ENCODE data around the gene CACNA2D2. TPM values are rescaled to one million over a fixed set of nuclear protein-coding genes. Genes with fewer than 3 reads are reported as not detected.

Gene CACNA2D2
- total RNA-seq, 1 donor from 2014 or later: 0.40 TPM

- H3K4me3 Mint-ChIP-seq (ENCODE audit: unreplicated experiment): no peak overlapping the region
- peaks cover 22% of the 10 kb centered on the region for H3K27me3 Mint-ChIP-seq (ENCODE audit: low read depth)
- no peak for DNase-seq (ENCODE audit: low spot score)
- no peak for TF ChIP-seq CTCF (IDR thresholded peaks at IDR 0.05)
- H3K36me3 Mint-ChIP-seq (ENCODE audit: low read depth): no peaks in the 10 kb centered on the region
- no peaks in the 10 kb centered on the region for H3K9me3 Mint-ChIP-seq (ENCODE audit: low read depth)
- H3K4me1 Mint-ChIP-seq (ENCODE audit: low read depth): no peaks in the 10 kb centered on the region
- H3K27ac Mint-ChIP-seq (ENCODE audit: unreplicated experiment): no peak overlapping the region
These were observed 92.8 kb downstream of the CACNA2D2 start for GRCh38 chr3:50410608-50411139.

GRCh38 chr3:50410185-50410584 is 93.2 kb downstream of the CACNA2D2 start:
- Mint-ChIP-seq H3K9me3 (ENCODE audit: low read depth) (no peaks in the 10 kb centered on the region), H3K27me3 (ENCODE audit: low read depth) (peaks cover 22% of the 10 kb centered on the region), H3K36me3 (ENCODE audit: low read depth) (no peaks in the 10 kb centered on the region), H3K4me1 (ENCODE audit: low read depth) (no peaks in the 10 kb centered on the region), H3K27ac (ENCODE audit: unreplicated experiment) (no peak overlapping the region), H3K4me3 (ENCODE audit: unreplicated experiment) (no peak overlapping the region)
- DNase-seq (ENCODE audit: low spot score): no peak
- no peak for TF ChIP-seq CTCF (IDR thresholded peaks at IDR 0.05)

GRCh38 chr3:50408443-50408944 is 94.9 kb downstream of the CACNA2D2 start:
- H3K27me3 Mint-ChIP-seq (ENCODE audit: low read depth): peaks cover 25% of the 10 kb centered on the region
- no peak for TF ChIP-seq CTCF (IDR thresholded peaks at IDR 0.05)
- H3K9me3 Mint-ChIP-seq (ENCODE audit: low read depth): no peaks in the 10 kb centered on the region
- H3K27ac Mint-ChIP-seq (ENCODE audit: unreplicated experiment): no peak overlapping the region
- DNase-seq (ENCODE audit: low spot score): no peak
- H3K36me3 Mint-ChIP-seq (ENCODE audit: low read depth): no peaks in the 10 kb centered on the region
- H3K4me1 Mint-ChIP-seq (ENCODE audit: low read depth): no peaks in the 10 kb centered on the region
- H3K4me3 Mint-ChIP-seq (ENCODE audit: unreplicated experiment): no peak overlapping the region

GRCh38 chr3:50406487-50406886 is 96.9 kb downstream of the CACNA2D2 start:
- H3K9me3 Mint-ChIP-seq (ENCODE audit: low read depth): no peaks in the 10 kb centered on the region
- H3K4me3 Mint-ChIP-seq (ENCODE audit: unreplicated experiment): no peak overlapping the region
- no peak for TF ChIP-seq CTCF (IDR thresholded peaks at IDR 0.05)
- no peaks in the 10 kb centered on the region for H3K4me1 Mint-ChIP-seq (ENCODE audit: low read depth)
- H3K27me3 Mint-ChIP-seq (ENCODE audit: low read depth): peaks cover 30% of the 10 kb centered on the region
- no peak for DNase-seq (ENCODE audit: low spot score)
- no peaks in the 10 kb centered on the region for H3K36me3 Mint-ChIP-seq (ENCODE audit: low read depth)
- no peak overlapping the region for H3K27ac Mint-ChIP-seq (ENCODE audit: unreplicated experiment)

GRCh38 chr3:50405249-50405648 is 98.2 kb downstream of the CACNA2D2 start:
- peaks cover 22% of the 10 kb centered on the region for H3K27me3 Mint-ChIP-seq (ENCODE audit: low read depth)

More at GRCh38 chr3:50405249-50405648, 98.2 kb downstream of the CACNA2D2 start:
- H3K36me3 Mint-ChIP-seq (ENCODE audit: low read depth): no peaks in the 10 kb centered on the region
- H3K9me3 Mint-ChIP-seq (ENCODE audit: low read depth): no peaks in the 10 kb centered on the region
- no peak for DNase-seq (ENCODE audit: low spot score)
- no peaks in the 10 kb centered on the region for H3K4me1 Mint-ChIP-seq (ENCODE audit: low read depth)
- no peak overlapping the region for H3K4me3 Mint-ChIP-seq (ENCODE audit: unreplicated experiment)
- no peak for TF ChIP-seq CTCF (IDR thresholded peaks at IDR 0.05)
- no peak overlapping the region for H3K27ac Mint-ChIP-seq (ENCODE audit: unreplicated experiment)

Measured in chondrocyte (in vitro differentiated cells).